GM21576 (cell line): ENCODE results near the gene CEACAM5.
"Not testable (repeated sequence)": the region's sequence is repeated elsewhere in the genome, so short reads cannot be mapped to it uniquely, and the experiment has no call there.

ENCODE experiments used
- ATAC-seq: cut with Tn5 transposase; IDR thresholded peaks from one replicate; pipeline ENCODE4 v1.9.1; 2021; ENCODE audit warnings: mild to moderate bottlenecking, moderate library complexity; ENCODE audit not compliant: unreplicated experiment

CEACAM5 gene

DNA sequence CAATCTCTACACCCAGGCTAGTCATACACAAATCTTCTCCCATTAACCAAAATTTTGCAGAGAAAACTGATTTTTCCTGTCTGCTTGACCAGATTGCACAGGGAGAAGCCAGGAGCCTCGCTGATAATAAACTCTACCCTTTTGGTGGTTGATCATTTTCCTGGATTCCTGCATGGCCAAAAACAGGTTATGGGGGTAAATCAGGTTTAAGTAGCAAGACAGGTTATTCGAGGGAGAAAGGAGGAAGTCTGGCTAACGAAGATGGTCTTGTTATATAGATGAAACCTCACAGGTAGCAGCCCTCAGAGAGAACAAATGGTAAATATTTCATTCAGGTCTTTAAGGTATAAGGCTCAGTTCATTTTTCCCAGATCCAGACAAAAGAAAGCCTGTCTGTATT, 30.9 kb downstream of the CEACAM5 start:
- ATAC-seq, result no peak

DNA sequence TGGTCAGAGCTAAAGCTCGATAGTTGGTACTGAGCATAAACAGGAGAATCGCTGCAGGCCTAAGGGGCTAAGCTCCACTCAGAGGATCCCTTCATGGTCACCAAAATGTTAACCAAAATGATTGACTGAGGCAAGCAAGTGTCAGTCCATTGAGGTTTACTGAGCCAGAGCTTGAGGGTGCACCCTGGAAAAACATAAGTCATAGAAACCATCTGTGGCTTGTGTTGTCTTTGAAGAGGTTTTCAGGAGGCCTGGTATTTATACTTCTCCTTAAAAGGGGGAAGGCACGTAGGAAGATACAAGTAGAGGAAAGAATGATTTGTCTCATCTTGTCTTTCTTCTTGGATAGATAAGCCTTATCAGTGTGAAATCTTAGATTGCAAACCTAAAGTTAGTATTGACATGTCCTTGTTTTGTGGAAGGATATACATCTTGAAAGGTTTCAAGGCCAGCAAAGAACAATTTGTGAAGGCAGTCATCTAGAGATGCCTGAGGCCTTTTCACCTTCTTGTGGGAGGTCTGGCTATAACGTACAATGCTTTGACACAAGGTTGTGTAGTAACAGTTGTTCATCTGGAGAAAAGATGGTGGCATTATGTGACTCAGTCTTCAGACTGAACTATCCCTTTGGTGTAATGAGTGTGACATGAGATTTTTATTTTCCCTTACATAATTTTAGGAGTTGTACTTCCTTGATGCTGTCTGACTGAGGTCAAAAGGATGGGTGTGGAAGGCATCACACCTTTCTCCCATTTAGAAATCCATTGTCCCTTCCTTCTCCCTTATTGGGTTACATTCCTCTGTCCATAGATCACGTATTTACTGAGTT, 32.2 kb downstream of the CEACAM5 start:
- ATAC-seq, result no peak

DNA sequence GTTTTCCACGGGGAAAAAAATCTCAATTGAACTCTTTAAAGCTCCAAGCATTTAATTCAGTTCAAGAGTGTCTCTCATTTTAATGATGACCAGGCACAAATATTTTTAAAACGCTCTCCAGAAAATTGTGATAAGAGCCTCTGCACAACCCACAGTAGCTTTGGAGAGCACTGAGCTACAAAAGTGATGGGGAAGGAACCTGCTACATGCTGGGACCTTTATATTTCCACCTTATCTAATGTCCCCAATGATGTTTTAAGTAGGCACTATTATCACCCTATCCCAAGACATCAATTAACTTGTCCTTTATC, 32.8 kb downstream of the CEACAM5 start:
- no peak for ATAC-seq

DNA sequence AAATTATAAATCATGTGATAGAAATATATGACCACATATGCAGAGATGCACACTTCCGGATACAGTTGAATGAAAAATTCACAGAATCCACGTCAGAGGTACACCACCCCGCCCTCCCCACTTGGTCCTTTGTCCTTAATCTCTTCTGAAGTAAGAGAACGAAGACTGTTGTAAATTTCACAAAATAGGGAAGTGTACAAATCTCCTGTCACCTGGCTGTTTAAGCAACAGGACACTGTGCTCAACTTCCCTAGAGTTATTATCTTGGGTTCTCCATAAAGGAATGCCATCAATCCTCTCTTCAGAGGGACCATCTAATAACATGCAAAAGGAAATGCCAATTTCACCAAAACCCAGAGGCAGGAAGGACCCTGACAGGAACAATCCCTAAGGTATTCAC, 36.4 kb downstream of the CEACAM5 start:
- ATAC-seq, result no peak

DNA sequence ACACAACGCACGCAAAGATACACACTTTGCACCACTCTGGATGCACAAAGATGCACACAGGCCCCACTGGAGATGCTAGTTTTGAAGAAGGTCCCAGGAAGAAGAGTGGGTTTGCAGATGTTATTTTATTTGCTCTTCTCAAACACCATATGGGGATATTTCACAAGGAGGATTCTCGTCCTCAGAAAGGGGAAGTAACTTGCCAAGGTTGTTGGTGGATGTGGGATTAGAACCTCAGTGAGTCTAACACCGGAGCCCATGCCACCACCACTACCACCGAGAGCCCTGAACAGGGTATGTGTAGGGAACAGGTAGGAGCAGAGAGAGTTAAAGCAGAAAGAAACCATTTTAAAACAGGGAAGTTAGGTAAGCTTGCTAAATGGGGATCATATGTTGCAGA, 37.3 kb downstream of the CEACAM5 start:
- no peak for ATAC-seq

DNA sequence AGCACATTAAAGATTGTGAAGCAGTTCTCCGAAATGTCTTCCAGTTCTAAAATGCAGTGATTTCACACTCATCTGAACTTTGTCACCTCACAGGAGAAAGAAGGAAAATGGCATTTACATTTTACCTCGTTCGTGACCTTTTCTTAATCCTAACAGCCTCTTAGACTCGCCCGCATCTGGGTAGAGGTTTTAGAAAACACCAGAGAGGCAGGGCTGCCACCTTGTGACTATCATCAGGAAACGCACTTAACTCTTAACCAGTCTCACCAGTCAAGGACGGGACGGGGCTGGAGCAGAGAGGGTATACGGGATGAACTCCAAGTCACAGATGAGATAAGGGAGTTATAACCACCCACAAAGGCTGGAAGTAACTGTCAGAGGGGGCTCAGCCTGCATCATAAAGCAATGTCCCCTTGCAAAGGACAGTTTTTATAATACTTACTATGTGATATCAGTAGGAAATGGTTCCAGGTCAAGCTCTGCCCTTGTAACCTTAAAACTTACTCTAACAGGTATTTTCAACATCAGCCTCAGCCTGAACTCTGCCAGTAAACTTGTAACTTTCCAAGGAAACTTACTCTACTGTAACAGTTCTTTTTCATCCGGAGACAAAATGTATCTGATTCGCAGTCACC, 38.3 kb downstream of the CEACAM5 start:
- no peak for ATAC-seq

DNA sequence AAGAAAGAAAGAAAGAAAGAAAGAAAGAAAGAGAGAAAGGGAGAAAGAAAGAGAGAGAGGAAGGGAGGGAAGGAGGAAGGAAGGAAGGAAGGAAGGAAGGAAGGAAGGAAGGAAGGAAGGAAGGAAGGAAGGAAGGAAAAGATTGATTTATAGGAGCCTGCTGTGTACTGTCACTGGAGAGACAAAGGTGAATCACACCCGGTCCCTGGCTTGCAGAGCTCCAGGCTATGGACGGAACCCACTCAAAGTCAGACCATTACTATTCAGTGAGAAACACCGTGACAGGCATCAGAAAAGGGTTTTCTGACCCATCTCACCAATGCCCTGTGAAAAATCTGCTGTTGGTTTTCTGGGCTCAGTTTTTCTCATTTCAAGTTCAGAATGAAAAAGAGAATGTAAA, 39.6 kb downstream of the CEACAM5 start:
- ATAC-seq, result no peak

DNA sequence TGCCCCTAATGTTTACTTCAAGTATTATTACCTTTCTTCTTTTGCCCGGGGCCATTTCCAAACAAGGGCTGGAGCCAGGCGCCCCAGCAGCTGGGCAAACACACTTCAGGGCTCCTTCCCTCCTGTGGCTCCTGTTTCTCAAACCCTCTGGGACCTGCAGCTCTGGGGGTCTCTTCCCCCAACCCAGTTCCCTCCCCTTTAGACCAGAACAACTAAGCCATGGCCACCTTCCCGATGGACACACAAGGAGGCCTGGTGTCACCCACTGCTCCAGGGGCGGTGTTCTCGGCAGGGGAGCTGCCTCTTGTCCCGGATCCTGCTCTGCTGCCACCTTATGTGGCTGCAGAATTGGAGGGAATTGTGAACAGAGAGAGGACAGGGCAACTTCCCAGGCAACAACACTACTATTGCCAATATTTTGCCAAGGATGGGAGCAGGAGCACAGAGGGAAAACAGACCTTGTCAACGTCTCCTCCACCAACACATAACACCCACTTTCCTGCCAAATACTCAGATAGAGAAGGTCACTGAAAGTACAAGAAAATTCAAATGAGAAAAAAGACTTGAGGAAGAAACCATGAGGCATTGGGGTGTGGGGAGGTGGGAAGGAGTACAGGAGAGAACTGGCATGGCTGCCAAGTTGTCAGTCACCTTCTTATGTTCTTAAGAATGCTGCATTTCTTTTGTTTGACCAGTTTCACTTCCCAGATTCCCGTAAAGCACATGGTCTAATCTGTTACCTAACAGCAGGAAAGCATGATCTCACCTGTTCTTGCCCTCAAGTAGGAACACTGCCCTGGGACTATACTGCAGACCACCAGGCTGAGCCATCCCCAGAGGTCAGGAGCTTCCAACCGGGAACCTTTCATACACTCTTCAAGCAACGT, 42.1 kb downstream of the CEACAM5 start:
- ATAC-seq, result not testable (repeated sequence)

DNA sequence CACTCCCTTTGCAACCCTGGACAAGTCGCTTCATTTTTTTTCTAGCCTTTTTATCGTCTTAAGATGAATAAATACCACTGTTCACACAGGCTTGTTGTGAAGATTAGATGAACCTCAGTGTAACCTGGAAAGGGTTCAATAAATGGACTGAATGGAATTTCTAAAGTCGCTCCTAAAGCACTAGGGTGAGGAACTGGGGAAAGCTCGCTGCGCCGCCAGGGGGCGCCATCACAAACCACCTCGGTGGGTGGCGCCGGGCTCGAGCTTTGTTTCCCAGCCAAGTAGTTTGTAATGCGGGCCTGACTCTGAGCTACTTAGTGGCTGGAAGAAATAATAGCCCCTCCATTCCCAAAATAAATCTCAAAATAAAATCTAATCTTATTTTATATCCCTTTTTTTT, 44.7 kb downstream of the CEACAM5 start:
- ATAC-seq, result no peak

DNA sequence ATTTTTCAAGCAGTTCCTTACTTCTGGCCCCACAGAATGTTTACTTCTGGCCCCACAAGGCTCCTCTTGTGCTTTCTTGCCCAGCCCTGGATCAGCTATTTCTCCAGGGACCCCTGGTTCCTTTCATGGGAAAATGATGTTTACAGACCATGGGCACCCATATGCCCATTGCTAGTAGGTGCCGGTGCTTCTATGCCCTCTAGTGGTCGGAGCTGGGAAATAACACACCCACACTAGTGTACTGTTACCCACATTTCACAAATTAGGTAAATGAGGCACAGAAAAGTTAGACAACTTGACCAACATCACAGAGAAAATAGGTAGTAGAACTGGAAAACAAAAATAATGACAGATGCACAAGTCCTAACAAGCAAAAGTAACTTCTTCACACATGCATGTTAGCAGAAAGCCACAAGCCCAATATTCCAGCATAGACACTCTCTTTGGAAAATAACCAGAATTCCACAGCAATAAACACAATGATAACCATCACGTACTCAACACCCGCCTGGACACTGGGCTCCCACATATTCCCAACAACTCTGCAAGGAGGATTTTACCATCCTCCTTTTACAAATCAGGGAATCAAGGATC, 45.6 kb downstream of the CEACAM5 start:
- no peak for ATAC-seq

DNA sequence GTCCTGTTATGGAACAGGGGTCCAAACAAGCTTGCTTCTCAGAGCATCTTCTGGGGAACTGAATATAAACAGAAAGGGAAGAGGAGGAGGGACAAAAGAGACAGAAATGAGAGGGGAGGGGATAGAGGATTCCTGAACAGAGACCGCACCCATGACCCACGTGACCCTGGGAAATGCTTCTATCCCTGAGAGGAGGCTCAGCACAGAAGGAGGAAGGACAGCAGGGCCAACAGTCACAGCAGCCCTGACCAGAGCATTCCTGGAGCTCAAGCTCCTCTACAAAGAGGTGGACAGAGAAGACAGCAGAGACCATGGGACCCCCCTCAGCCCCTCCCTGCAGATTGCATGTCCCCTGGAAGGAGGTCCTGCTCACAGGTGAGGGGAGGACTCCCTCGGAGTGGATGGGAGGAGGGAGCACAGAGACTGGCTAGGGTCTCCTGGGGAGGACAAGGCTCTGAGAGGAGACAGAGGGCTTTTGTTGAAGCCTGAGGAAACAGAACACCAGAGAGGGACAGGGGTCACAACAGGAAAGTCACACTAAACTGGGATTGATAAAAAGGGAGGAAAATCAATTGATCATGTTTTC, 47.0 kb downstream of the CEACAM5 start, which contains the start of gene CEACAM6:
TSS of gene CEACAM6 (plus strand) at position 203 of the 586 bp plus-strand sequence. CDS start at position 312, 109 bp downstream.
- ATAC-seq, result no peak

DNA sequence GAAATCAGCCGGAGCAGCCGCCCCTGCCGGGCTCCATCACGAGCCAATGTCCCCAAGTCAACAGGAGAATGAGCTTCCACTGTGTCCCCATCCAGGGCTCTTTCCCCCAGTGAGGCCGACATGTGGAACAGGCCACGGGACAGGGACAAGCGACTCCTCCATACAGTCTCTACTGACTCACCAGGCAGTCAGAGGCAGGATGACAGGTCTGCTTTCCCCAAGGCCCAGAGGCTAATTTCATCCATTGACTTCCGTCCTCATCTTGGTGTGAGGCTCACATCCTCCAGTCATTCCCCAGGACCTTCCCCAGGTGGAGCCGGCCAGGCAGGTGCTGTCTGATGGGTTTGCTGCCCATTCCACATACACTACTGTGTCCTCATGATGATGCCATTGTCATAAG, 50.4 kb downstream of the CEACAM5 start:
- ATAC-seq, result no peak

DNA sequence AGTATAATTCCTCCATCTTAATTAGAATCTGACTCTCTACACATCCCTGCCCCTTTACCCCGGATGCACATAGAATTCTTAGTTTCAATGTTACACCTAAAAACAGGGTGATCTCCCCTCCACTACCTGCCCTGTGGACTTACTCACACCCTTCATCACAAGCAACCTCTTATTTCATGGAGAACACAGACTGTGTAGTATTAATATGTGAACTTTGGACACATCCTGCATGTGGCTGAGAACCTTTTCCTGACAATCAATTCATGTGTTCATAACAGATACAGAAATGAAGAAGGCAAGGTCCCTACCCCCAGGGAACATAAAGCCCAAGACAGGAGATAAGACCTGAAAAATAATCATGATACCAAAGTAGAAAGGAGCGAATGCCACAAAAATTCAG, 58.7 kb downstream of the CEACAM5 start:
- no peak for ATAC-seq

DNA sequence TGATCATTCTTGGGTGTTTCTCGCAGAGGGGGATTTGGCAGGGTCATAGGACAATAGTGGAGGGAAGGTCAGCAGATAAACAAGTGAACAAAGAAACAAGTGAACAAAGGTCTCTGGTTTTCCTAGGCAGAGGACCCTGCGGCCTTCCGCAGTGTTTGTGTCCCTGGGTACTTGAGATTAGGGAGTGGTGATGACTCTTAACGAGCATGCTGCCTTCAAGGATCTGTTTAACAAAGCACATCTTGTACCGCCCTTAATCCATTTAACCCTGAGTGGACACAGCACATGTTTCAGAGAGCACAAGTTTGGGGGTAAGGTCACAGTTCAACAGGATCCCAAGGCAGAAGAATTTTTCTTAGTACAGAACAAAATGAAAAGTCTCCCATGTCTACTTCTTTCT, 59.7 kb downstream of the CEACAM5 start:
- ATAC-seq, result not testable (repeated sequence)

DNA sequence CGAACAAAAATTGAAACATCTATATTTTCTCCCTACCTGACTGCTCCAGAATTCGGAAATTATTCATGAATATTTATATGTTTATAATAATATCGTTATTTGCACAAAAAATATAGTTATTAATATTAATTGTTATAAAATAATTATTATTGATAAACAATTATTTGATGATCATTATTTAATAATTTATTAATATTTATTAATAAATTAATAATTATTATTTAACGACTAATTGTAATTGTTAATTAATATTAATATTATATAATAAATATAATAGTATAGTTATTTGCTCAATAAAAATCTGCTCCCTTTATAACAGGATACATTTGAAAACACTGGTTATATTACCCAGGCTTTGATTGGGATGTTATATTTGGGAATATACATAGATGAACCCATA, 61.2 kb downstream of the CEACAM5 start:
- ATAC-seq, result no peak

DNA sequence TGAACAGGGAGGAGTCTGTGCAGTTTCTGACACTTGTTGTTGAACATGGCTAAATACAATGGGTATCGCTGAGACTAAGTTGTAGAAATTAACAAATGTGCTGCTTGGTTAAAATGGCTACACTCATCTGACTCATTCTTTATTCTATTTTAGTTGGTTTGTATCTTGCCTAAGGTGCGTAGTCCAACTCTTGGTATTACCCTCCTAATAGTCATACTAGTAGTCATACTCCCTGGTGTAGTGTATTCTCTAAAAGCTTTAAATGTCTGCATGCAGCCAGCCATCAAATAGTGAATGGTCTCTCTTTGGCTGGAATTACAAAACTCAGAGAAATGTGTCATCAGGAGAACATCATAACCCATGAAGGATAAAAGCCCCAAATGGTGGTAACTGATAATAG, 63.0 kb downstream of the CEACAM5 start:
- no peak for ATAC-seq

DNA sequence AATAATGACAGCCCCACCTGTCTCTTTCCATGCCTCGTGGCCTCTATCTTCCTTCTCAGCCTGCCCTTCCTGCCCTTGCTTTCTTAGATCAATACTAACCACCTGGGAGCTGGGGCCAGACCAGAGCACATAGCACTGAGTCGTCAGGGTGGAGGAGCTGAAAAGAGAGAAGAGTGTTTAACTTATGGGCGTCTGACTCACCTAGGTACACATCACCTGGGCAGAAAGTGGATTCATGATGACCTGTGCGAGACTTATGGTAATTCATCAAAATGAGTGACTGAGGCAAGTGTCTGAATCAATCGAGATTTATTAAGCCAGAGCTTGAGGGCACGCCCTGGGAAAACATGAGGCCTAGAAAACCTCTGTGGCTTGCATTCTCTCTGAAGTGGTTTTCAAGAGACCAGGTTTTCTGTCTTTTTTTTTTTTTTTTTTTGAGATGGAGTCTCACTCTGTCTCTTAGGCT, 66.1 kb downstream of the CEACAM5 start:
- no peak for ATAC-seq

DNA sequence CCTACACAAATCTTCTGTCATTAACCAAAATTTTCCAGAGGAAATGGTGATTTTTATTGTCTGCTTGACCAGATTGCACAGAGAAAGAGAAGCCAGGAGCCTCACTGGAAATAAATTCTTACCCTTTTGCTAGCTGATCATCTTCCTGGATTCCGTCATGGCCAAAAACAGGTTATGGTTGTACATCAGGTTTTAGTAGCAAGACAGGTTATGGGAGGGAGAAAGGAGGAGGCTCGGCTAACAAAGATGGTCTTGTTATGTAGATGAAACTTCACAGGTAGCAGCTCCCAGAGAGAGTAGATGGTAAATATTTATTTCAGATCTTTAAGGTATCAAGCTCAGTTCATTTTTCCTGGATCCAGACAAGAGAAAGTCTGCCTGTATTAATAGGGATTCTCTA, 68.3 kb downstream of the CEACAM5 start:
- ATAC-seq, result no peak
